GM12878 (cell line): ENCODE results near the gene ACSS1. TPM values are rescaled to one million over a fixed set of nuclear protein-coding genes. Genes with fewer than 3 reads are reported as not detected.

Experiments
- ATAC-seq: fragments of 200-7000 bp; cut with Tn5 transposase; 3 replicates; pipeline ENCODE4 v1.9.1; 2020; ENCODE audit warnings: mild to moderate bottlenecking, moderate library complexity
- BruUV-seq: library from RNA; stranded (reverse); fragments of 400-500 nt; replicated peaks from 2 replicates; lab custom pipeline; 2021; lab: Mats Ljungman, UMichigan
- CTCF ChIA-PET: fragments of 300-600 bp; sonication (Branson Sonifier 250); formaldehyde crosslinking; extraction: SDS; loops from one replicate; lab custom pipeline; 2021; ENCODE audit warnings: inconsistent platforms; lab: Yijun Ruan, JAX
- POLR2A ChIA-PET: fragments of 350-600 bp; formaldehyde crosslinking; extraction: SDS; loops from one replicate; lab custom pipeline; 2021; ENCODE audit warnings: inconsistent platforms; lab: Charles Lee
- RAD21 ChIA-PET: fragments of 300-600 bp; sonication (Branson Sonifier 250); formaldehyde crosslinking; loops from one replicate; lab custom pipeline; 2023; ENCODE audit warnings: antibody characterized with exemption; ENCODE audit not compliant: unreplicated experiment; lab: Charles Lee
- SMC1A ChIA-PET: fragments of 300-600 bp; sonication (Branson Sonifier 250); formaldehyde crosslinking; loops from one replicate; lab custom pipeline; 2023; ENCODE audit not compliant: unreplicated experiment, uncharacterized antibody; lab: Charles Lee
- DNase-seq: peaks from one replicate; pipeline ENCODE4 v3.0.0-alpha.2; 2011; ENCODE audit warnings: low read depth, low spot score
- FAIRE-seq: peaks from 3 replicates; lab custom pipeline; 2011; peaks lifted over from hg19 to GRCh38; lab: Jason Lieb, UNC
- H2AFZ ChIP-seq: 2 replicates; pipeline ENCODE4 v1.6.0; 2011; ENCODE audit warnings: low read depth, low read length, control low read depth; ENCODE audit not compliant: control insufficient read depth
- H3K27ac ChIP-seq: 2 replicates; pipeline ENCODE4 v1.5.1; 2011; ENCODE audit warnings: control low read depth; ENCODE audit not compliant: control insufficient read depth, insufficient read depth
- H3K27me3 ChIP-seq, 2 experiments: replicated peaks in 1 of 2; 2 replicates each; pipeline versions ENCODE4 v1.6.0 to v1.6.1; 2011; ENCODE audit warnings: low read length in 1 of 2; ENCODE audit not compliant: control insufficient read depth in 2 of 2, insufficient read depth in 2 of 2
- H3K36me3 ChIP-seq, 2 experiments: 2 replicates each; pipeline ENCODE4 v1.5.1; 2011; ENCODE audit warnings: low read length in 1 of 2; ENCODE audit not compliant: control insufficient read depth in 2 of 2, insufficient read depth in 2 of 2
- H3K4me1 ChIP-seq: 2 replicates; pipeline ENCODE4 v1.6.1; 2011; ENCODE audit warnings: mild to moderate bottlenecking, low read length, moderate library complexity, mixed read lengths; ENCODE audit not compliant: control insufficient read depth, insufficient read depth
- H3K4me2 ChIP-seq: 2 replicates; pipeline ENCODE4 v1.6.0; 2011; ENCODE audit warnings: control low read depth; ENCODE audit not compliant: control insufficient read depth, insufficient read depth
- H3K4me3 ChIP-seq: fragments of 200-600 bp; sonication (generic); 2 replicates; pipeline ENCODE4 v1.5.1; 2016
- H3K79me2 ChIP-seq: 2 replicates; pipeline ENCODE4 v1.6.0; 2011; ENCODE audit warnings: low read length; ENCODE audit not compliant: control insufficient read depth, insufficient read depth
- H3K9ac ChIP-seq: 2 replicates; pipeline ENCODE4 v1.8.0; 2011; ENCODE audit warnings: low read length, control low read depth, mixed read lengths; ENCODE audit not compliant: control insufficient read depth, insufficient read depth
- H3K9me3 ChIP-seq: replicated peaks from 3 replicates; pipeline ENCODE4 v1.5.1; 2011; ENCODE audit warnings: mild to moderate bottlenecking, low read length; ENCODE audit not compliant: control insufficient read depth, insufficient read depth
- H4K20me1 ChIP-seq: 2 replicates; pipeline ENCODE4 v1.6.0; 2011; ENCODE audit not compliant: control insufficient read depth, insufficient read depth
- BRCA1 ChIP-seq: IDR thresholded peaks from 2 replicates; pipeline ENCODE4 v1.6.1; 2011; ENCODE audit warnings: low read depth, low read length, improper control_type of control experiment
- CREB1 ChIP-seq: IDR thresholded peaks from 2 replicates; pipeline ENCODE4 v1.6.1; 2012; ENCODE audit warnings: low read depth, mild to moderate bottlenecking, inconsistent platforms
- IKZF1 ChIP-seq: fragments of 450-650 bp; conservative IDR thresholded peaks from 2 replicates; pipeline ENCODE4 v1.6.1; 2017; ENCODE audit warnings: antibody characterized with exemption, mild to moderate bottlenecking
- SPI1 ChIP-seq: IDR thresholded peaks from 2 replicates; pipeline ENCODE4 v1.6.1; 2011; ENCODE audit warnings: low read depth, mild to moderate bottlenecking, low read length, moderate library complexity, borderline replicate concordance; ENCODE audit not compliant: insufficient read depth
- SREBF2 ChIP-seq: IDR thresholded peaks from 2 replicates; pipeline ENCODE4 v1.6.1; 2012; ENCODE audit warnings: mild to moderate bottlenecking, low read length
- WGBS: methylation state at CpG from one replicate; pipeline ENCODE4 v1.1.6; 2016; ENCODE audit warnings: low lambda C conversion rate; ENCODE audit not compliant: insufficient replicate concordance, insufficient coverage; ENCODE audit errors: missing lambda C conversion rate; 5-methylcytosine and 5-hydroxymethylcytosine counted together
- in situ Hi-C: fragments of 300-500 bp; cut with MboI; formaldehyde crosslinking; loops from 9 replicates; pipeline ENCODE4 v1.14.3; 2018; ENCODE audit warnings: mixed read lengths
- intact Hi-C: fragments of 100-400 bp; cut with micrococcal nuclease; formaldehyde crosslinking; loops from one replicate; pipeline ENCODE4 v1.14.2; 2022; ENCODE audit not compliant: unreplicated experiment
- polyA plus RNA-seq, 11 experiments: library from polyadenylated mRNA; depleted of rRNA in 4 of 11; unstranded in 6 of 11; stranded (reverse) in 5 of 11; fragments of >200 nt; fragmentation: Nextera tagmentation in 4 of 11; fragmentation: Illumina TruSeq in 1 of 11; extraction: Ambion mirVana in 4 of 11; extraction: Trizol in 1 of 11; gene quantifications; 1 replicate in 1 of 11; 2 replicates in 10 of 11; pipeline versions ENCODE4 v1.2.1 to v1.2.3, GENCODE V29; 2011 to 2016; ENCODE audit warnings: inconsistent platforms in 2 of 11, missing spikeins in 2 of 11, low read depth in 1 of 11
- total RNA-seq, 4 experiments: library from RNA; depleted of rRNA in 3 of 4; stranded (reverse); fragments of >200 nt in 3 of 4; fragmentation: Illumina TruSeq in 1 of 4; extraction: Trizol in 1 of 4; gene quantifications; 2 replicates each; pipeline versions ENCODE4 v1.2.1 to v1.2.3, GENCODE V29; 2013 to 2021
- TF ChIP-seq, protein P1 (sequence below): IDR thresholded peaks from 2 replicates; pipeline ENCODE4 v1.6.1; 2012; ENCODE audit warnings: low read length, inconsistent platforms

ACSS1 gene
- total and polyA plus RNA-seq, 10 of the 15 experiments (the other 5 are each of a cell fraction or from before 2014, with no cell fraction given), result 1.3 to 44.9 (median 31.1) TPM

DNA sequence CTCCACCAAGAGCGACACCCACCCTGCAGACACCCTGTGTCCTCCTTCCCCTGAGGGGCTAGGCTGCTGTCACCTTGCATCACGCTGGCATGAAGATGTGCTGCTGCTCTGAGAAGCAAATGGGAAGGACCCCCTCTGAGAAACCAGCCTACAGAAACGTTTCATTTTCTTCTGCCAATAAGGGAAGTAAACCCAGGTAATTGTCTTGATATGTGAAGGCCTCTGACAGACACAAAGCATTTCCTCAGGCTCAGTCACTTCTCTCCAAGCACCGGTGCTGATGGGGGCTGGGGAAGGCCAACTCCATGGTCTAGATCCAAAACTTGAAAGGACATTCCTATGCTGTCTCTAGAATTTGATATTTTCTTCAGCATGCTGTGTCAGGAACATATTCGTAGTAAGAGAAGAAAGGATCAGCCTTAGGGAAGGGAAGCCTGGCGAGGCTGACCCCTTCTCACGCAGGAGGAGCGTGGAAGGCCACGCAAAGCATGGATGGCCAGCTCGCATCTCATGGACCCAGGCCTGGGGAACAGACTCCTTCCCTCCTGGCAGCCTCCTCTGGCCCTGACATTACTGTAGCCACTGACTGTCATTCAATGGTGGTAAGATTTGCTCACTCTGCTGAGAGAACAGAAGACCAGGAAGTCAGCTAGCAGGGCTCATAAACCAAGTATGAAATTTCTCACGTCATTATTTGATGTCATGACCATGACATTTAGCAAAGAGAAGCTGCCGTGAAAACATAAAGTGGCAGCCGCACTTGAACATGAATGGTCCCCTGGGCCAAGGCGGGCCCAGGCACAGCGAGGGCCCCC lies 20.4 kb downstream of the ACSS1 start:
- 64% methylated on average over 15 of the region's 15 CpGs for WGBS
- CTCF ChIA-PET, result interaction anchor here (0.5 to 1.2 kb wide), 4 partner anchors 28 to 699 kb away, joined by 3 to 4 read pairs (median 3); no protein-coding TSS in a partner anchor

More for the DNA sequence above, 20.4 kb downstream of the ACSS1 start:
- Histone ChIP-seq H3K27ac (peak overlapping the region; percentile 33; the same call in 1 of the 2 replicates), H3K36me3 (no peaks in the 10 kb centered on the region; a peak in 1 of 4 replicates), H3K4me1 (peaks cover 30% of the 10 kb centered on the region), H3K4me2 (peak overlapping the region; percentile 34), H3K4me3 (no peak overlapping the region), H4K20me1 (no peaks in the 10 kb centered on the region), H2AFZ (no peak overlapping the region), H3K27me3 (no peaks in the 10 kb centered on the region), H3K9me3 (no peaks in the 10 kb centered on the region), H3K79me2 (peaks cover 2% of the 10 kb centered on the region), H3K9ac (peak overlapping the region; percentile 15; the same call in 1 of the 2 replicates)
- in situ Hi-C loops (no loop called here), intact Hi-C loops (no loop called here)
- RAD21 ChIA-PET, result interaction anchor here (1.0 to 1.9 kb wide), 3 partner anchors 21 to 25 kb away, joined by 3 to 9 read pairs (median 4); partner anchors contain the start of gene ACSS1
- 0 out of 2 replicates have a peak, but pooled peaks have one; percentile 41 for TF ChIP-seq CREB1
- no peak for TF ChIP-seq IKZF1
- TF ChIP-seq, protein P1, sequence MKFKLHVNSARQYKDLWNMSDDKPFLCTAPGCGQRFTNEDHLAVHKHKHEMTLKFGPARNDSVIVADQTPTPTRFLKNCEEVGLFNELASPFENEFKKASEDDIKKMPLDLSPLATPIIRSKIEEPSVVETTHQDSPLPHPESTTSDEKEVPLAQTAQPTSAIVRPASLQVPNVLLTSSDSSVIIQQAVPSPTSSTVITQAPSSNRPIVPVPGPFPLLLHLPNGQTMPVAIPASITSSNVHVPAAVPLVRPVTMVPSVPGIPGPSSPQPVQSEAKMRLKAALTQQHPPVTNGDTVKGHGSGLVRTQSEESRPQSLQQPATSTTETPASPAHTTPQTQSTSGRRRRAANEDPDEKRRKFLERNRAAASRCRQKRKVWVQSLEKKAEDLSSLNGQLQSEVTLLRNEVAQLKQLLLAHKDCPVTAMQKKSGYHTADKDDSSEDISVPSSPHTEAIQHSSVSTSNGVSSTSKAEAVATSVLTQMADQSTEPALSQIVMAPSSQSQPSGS, result no peak
- no peak for TF ChIP-seq BRCA1
- no peak for TF ChIP-seq SREBF2
- no peak for TF ChIP-seq SPI1
- no TSS peak for BruUV-seq
- SMC1A ChIA-PET, result interaction anchor here (1.1 to 1.7 kb wide), 5 partner anchors 22 to 42 kb away, joined by 3 to 8 read pairs (median 5); no protein-coding TSS in a partner anchor
- DNase-seq (no peak), FAIRE-seq (no peak), ATAC-seq (peak; percentile 47)
- POLR2A ChIA-PET, result no interaction called here
